NCI-H187 treated with DMSO at 0.1 percent for 48 hours (cell line): ENCODE data around the gene RASA2.

Experiments
- DNase-seq: peaks from one replicate; lab custom pipeline; 2025; lab: John Stamatoyannopoulos, UW

Gene RASA2

DNA sequence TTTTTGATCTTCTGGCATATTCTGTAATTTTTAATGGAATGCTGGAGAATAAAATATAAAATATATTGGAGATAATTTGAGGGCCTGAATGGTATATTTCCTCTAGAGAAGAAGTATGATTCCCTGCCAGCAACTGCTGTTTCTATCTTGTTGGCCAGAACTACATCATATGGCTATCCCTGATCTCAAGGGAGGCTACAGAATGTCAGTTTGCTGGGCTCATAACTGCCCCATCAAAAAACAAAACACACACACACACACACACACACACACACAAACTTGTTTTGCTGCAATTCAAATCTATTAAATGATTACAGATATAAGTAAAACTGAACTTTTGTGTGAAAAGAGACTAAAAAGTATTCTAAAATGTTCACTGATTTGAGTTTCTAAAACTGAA is 51.0 kb downstream of the RASA2 start:
- no peak for DNase-seq

DNA sequence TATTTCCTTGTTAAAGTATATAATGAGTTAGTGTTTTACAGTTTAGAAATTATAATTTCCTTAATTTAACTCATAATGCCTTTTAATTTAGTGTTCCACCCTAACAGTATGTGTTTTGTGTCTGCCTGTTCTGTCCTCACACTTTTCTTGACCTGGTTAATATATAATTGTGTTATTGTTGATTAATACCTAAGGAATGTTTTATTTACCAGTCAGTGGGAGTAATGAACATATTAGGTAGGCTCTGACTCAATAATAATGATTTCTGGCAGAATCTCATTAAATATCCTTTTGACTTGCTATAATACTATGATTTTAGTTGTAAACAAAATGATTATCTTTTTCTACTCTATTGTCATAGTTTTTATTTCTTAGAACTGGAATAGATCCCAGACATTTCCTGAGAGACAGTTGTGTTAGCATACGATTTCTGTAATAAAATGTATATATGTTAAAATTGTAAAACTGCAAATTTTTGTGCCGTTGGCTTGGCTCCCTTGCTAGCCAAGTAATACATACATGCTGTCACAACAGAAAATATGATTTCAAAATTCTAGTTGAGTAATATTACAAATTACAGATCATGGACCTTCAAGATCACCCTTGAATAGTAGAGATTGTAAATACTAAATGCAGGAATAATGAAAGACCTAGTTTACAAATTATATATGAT is 51.9 kb downstream of the RASA2 start:
- no peak for DNase-seq

DNA sequence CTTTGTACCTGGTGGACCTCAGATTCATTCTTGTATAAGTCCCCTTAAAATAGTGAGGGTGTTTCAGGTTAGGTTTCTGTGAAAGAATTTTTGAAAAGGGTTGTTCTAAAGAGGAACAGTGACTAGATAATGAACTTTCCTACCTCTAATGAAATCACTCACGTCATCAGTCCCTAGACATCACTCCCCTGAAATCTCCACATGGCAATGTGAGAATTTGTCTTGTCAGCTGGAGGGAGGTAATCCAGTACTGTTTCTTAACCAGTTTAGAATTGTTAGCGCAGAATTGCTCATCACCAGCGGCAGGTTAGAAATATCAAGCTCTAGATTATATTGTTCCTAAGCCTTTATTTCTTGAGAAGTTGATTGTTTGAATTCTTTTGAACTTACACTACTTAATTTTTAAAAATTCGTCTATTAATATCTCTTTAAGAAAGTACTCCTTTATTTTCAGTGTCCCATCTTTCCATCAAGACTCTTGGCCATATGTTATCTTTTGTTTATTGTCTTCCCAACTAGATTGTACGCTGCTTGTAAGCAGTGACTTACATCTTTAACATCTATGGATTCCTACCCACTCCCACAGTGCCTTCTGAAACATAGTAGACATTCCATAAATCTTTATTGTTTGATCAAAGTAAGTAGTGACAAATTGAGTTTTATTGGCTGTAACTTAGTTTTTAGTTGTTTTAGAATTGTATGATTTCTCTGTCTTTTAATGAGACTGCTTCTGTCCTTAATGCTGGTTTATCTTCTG is 52.8 kb downstream of the RASA2 start:
- DNase-seq: no peak

DNA sequence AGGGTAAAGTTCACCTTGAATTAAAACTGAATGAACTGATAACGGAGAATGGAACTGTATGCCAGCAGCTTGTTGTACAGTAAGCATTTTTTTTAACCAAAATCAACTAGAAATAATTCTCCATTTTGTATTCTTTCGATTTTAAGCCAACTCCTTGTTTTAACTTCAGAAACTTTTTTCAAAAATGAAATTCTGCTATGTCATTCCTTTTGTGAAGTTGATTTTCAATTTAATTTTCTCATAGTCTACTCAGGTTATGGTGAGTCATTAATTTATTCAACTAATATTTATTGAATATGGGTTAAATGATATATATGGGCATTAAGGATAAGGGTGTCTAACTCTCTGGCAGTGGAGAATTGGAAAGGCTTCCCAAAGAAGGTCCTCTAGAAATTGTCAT is 53.7 kb downstream of the RASA2 start:
- no peak for DNase-seq

DNA sequence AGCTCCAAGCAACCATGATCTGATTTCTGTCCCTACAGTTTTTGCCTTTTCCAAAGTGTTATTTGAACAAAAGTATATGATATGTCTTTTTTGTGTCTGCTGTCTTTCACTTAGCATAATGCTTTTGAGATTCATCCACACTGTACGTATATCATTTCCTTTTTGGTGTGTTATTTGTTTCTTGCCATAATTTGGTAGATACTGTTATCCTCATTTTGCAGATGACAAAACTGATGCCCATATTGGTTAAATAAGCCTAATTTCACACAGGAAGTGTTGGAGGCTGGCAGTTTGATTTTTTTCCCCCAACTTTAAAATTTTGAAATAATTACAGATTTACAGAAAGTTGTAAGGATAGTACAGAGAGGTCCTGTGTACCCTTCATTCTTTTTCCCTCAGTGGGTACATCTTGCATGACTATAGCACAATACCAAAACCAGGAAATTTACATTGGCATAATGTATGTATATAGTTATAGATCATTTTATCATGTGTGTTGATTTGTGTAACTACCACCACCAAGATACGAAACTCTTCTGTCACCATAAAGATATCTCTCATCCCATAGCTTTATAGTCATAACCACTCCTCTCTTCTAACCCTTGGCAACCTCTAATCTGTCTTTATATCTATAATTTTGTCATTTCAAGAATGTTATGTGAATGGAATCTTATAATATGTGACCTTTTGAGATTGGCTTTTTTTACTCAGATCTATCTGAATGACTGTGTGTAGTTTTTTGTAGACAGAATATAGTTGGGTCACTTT is 55.6 kb downstream of the RASA2 start:
- no peak for DNase-seq

DNA sequence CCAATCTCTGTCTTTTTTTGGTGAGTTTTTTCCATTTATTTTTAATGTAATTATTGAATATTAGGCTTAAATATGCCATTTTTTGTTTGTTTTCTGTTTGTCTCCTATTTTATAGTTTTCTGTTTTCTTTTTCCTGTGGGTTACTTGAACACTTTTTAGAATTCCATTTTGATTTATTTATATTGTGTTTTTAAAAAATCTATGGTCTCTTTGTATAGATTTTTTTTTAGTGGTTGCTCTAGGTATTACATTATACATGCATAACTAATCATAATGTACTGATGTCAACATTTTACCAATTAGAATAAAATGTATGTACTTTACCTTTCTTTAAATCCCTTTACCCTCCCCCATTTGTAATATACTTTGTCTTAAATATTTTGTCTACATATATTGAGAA is 56.2 kb downstream of the RASA2 start:
- DNase-seq: no peak

DNA sequence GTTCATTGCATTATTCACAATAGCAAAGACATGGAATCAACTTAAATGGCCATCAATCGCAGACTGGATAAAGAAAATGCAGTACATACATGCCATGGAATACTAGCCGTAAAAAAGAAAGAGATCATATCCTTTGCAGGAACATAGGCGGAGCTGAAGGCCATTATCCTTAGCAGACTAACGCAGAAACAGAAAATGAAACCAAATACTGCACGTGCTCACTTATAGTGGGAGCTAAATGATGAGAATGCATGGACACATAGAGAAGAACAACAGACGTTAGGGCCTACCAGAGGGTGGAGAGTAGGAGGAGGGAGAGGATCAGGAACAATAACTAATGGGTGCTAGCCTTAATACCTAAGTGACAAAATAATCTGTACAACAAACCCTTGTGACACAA is 57.9 kb downstream of the RASA2 start:
- DNase-seq: no peak

DNA sequence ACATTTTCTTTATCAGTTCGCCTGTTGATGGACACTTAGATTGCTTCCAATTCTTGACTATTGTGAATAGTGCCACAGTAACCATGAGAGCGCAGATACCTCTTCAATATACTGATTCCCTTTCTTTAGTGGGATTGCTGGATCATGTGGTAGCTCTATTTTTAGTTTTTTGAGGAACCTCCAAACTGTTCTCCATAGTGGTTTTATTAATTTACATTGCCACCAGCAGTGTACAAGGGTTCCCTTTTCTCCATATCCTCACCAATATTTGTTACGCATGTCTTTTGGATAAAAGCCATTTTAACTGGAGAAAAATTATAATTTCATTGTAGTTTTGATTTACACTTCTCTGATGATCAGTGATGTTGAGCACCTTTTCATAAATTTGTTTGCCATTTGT is 59.3 kb downstream of the RASA2 start:
- no peak for DNase-seq

DNA sequence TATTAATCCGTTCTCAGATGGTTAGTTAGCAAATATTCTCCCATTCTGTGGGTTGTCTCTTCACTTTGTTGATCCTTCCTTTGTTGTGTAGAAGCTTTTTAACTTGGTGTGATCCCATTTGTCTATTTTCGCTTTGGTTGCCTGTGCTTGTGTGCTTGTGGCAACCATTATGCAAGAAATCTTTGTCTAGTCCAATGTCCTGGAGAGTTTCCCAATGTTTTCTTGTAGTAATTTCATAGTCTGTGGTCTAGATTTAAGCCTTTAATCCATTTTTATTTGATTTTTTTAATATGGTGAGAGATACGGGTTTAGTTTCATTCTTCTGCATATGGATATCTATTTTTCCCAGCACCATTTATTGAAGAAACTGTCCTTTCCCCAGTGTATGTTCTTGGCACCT is 59.8 kb downstream of the RASA2 start:
- DNase-seq: no peak

DNA sequence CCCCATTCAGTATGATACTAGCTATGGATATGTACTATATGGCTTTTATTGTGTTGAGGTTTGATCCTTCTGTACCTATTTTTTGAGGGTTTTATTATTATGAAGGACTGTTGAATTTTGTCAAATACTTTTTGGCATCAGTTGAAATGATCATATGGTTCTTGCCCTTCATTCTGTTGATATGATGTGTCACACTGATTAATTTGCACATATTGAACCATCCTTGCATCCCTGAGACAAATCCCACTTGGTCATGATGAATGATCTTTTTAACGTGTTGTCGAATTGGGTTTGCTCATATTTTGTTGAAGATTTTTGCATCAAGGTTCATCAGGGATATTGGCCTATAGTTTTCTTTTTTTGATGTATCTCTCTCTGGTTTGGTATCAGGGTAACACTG is 61.0 kb downstream of the RASA2 start:
- no peak for DNase-seq

DNA sequence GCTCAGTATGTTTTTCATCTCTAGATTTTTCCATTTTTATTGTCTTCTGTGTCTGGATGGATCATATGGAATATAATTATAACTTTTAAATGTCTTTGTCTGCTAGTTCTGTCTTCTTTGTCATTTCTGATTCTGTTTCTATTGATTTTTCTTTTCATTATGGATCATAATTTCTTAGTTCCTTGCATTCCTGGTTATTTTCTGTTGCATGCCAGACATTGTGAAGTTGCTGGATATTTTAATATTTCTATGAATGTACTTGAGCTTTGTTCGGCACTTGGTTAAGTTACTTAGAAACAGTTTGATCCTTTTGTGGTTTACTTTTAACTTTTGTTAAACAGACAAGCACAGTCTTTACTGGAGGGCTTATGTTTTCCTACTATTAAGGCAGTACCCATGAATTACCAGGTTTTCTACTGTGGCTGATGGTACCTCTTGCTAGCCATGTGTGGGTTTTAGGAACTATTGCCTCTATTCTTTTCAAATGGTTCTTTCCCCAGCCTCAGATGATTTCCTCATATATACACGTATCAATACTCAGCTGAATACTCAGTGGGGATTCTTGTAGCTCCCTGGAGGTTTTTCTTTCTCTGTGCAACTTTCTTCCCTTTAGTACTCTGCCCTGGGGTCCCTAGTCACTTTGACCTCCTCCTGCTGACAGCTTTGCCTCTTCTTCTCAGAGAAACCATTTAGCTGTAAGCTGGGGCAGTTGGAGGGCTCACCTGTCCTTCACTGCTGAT is 64.3 kb downstream of the RASA2 start:
- no peak for DNase-seq

DNA sequence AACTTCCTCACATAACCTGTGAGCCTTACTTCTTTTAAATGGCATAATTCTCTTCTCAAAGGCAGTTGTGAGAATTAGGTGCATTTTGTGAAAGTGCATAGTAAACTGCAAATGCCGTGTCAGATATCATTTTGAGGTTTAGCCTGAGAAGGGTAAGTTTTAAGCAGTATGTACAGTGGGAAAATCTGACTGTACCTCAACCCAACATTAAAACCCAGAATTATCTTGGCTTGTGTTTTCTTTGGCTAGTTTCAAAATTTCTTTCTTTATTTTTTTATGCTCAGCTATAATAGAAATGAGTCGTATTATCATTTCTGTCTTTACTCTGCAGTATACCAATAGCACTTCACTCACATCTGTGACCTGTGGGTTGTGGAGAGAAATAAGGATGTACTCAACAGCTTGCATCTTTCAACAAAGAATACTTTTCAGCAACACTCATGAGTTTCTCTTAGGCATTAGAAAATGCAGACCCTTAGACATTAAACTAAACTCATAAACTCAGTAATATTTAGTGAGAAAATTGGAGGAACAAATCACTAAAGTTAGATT is 65.7 kb downstream of the RASA2 start:
- no peak for DNase-seq

DNA sequence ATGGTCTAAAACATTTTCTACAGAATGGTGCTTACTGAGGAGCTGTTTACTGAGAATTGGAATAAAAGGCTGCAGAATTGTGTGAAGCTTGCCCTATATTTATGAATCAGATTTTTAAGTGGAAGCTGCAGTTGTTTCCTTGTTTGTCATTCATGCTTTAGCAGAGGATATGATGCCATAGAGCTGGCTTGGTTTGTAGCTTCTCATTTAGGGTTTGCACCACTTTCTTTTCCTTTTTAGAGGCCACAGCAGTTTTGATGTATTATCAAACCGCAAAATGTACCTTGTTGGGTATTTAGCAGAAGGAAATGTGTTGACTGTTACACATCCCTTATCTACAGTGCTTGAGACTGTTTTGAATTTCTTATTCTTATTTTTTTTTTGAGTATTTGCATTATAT is 66.2 kb downstream of the RASA2 start:
- no peak for DNase-seq

DNA sequence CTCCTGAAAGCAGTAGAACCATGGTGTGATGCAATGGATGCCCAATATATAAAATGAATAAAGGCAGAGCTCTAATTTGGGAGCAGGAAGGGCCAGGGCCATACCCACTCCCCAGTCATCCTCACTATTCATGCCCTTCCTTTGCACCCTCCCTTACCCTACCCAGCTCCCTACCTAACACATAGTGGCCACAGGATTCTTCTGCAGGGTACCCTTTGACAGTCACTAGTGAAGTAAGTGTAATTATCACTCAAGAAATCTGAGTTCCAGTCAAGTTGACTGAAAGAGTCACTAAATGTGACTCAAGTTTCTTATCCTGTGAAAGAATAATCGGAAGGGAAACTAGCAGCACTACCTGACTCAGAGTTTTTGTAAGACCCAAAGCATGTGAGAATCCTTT is 69.2 kb downstream of the RASA2 start:
- DNase-seq: no peak

DNA sequence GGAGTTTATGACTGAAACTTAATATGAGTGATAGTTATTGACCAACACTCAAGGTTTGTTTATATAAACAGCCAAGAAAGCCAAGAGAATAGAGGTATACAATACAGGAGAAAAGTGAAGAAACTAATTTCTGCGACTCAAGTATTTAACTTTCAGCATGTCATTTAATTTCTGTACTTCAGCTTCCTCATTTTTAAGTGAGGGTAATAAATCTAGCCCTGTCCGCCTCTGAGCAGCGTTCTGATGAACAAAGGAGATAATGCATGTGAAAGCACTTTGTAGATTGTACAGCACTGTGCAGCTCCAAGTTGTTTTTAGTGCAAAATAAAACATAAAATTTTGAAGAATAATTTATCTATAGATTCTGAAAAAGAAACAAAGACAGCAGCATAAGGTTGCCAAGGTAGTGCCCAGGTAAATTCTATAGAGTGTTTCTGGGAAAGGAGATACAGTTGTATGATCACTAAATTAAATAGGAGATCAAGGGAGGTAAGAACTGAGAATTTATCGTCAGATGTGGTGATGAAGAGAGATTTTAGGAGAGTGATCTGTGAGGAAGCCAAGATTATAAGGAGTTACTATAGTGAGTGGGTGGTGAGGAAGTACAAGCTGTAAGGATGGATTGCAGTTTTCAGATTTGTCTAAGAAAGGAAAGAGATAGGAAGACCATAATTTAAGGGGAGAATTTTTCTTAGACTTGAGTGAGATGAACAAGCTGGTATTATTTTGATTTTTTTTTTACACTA is 71.3 kb downstream of the RASA2 start:
- no peak for DNase-seq

DNA sequence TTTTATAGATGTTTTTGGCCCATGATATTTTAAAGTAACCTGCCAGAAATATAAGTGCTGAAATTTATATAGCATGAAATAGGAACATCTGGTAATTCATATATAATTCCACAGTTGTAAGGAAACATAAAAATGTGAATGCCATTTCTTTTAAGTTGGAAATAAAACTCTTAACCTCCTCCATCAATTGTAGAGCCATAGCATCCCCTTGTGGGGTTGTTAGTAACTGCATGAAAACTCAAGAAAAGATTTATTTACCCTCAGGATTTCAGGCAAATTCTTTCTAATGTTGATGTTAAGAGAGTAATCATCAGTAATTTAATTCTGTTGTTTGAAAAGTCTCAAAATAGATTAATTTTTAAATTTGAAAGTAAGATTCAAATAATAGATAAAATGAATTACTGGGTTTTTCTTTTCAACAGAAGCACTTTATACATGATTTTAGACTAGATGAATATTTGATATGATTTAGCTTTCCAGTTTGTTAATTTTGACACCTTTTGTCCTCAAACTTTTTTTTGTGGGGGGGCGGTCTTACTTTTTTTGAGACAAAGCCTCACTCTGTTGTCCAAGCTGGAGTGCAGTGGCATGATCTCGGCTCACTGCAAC is 74.7 kb downstream of the RASA2 start:
- DNase-seq: no peak

DNA sequence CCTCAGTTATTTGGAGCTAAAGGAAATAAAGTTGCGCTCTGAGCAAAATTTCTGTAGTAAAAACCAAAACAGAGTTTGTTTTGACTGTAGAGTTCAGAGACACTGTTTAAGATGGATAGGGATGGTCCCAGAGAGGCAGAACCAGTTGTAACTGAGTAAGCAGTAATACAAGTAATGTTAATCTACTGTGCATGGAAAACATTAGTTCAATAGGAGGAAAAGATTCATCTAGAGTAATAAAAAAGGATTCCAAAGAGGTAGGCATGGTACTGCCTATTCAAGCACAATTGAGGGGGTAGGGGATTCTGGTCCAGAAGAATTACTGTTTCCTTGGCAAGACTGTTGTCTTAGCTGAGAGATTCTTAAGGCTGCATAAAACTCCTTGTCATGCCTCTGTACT is 77.4 kb downstream of the RASA2 start:
- DNase-seq: no peak

DNA sequence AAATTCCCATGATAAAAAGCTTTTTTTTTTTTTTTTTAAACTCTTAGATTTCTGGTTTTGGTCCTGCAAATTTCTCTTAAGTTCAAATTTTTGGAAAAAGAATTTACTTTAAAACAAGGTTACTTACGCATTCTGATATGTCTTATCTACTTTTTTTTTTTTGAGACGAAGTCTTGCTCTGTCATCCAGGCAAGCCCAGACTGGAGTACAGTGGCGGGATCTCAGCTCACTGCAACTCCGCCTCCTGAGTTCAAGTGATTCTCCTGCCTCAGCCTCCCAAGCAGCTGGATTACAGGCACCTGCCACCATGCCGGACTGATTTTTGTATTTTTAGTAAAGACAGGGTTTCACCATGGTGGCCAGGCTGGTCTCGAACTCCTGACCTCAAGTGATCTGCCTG is 83.2 kb downstream of the RASA2 start:
- no peak for DNase-seq

DNA sequence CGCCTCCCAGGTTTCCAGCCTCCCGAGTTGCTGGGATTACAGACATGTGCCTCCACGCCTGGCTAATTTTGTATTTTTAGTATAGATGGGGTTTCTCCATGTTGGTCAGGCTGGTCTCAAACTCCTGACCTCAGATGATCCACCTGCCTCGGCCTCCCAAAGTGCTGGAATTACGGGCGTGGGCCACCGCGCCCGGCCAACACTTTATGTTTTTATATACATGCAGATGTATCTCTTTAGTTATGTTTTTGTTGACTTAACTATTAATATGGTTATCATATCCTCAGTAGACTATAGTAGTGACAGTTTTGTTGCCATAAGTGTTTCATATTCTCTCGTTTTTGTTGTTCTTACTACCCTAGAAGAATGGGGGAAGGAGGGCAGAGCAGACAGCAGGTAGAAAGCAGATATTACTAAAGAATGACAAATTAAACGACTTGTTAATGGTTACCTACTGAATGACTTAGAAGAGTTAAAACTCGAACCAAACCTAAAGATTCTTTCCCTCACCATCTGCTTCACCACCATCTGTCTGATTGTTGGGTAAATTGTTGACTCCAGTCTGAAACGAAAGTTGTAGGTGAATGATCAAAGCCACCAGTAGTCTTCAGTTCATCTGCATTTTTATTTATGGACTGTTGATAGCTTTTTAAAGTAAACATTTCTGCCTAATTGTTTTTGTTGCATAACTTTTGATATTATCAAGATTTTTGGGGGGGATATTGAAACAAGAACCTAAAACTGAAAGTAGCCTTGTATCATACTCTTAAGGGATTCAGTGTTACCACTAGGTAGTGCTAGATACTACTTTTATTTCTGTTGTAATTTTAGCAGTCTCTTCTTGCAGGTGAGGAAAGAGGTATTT is 89.3 kb downstream of the RASA2 start:
- no peak for DNase-seq

DNA sequence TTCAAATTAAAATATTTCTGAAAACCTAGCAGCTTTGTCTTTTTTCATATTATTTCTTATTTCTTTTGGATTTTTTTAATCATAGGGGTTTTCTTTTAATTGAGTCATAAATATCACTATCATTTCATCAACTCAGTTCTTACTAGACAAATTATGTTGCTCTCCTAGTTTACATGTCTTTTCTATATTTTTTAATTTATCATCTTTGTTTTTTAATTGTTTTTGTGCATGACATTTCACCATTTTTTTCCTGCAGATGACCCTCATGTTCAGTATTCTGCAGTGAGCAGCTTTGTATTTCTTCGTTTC is 89.9 kb downstream of the RASA2 start:
- no peak for DNase-seq
